NCI-H128 (cell line): ENCODE data around the gene PEX5L.
"Not testable (repeated sequence)": the region's sequence is repeated elsewhere in the genome, so short reads cannot be mapped to it uniquely, and the experiment has no call there.

Source experiments
- DNase-seq: peaks from one replicate; lab custom pipeline; 2025; ENCODE audit not compliant: unreplicated experiment; lab: John Stamatoyannopoulos, UW

PEX5L gene

DNA sequence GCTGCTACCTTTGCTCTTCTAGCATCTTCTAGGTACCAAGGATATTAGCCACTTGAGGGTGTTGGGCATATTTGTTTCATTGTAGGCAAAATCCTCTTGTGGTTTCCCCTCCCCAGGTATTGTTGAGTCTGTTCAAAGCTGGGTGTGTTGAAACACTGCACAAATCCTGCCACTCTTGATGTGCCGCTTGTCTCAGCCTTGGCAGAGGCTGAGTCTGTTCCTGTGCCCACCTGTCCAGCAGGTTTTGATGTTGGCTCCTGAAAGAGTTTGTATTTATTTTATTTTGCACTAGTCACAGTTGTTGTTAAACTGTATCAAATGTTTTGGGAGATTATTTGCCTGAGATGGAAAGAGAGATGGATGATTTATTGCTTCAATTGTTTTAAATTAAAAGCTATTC lies 247.7 kb downstream of the PEX5L start:
- DNase-seq: no peak

DNA sequence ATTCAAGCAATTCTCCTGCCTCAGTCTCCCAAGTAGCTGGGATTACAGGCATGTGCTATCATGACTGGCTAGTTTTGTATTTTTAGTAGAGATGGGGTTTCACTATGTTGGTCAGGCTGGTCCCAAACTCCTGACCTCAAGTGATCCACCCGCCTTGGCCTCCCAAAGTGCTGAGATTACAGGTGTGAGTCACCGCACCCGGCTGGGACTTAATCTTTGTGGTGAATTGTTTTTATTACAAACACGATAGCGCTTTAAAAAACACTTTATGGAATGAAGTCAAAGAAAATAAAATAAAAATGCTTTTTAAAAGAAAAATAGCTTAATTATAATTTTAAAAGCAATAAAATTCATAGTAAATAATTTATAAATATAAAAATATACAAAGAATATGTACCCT lies 253.9 kb downstream of the PEX5L start:
- DNase-seq: not testable (repeated sequence)

DNA sequence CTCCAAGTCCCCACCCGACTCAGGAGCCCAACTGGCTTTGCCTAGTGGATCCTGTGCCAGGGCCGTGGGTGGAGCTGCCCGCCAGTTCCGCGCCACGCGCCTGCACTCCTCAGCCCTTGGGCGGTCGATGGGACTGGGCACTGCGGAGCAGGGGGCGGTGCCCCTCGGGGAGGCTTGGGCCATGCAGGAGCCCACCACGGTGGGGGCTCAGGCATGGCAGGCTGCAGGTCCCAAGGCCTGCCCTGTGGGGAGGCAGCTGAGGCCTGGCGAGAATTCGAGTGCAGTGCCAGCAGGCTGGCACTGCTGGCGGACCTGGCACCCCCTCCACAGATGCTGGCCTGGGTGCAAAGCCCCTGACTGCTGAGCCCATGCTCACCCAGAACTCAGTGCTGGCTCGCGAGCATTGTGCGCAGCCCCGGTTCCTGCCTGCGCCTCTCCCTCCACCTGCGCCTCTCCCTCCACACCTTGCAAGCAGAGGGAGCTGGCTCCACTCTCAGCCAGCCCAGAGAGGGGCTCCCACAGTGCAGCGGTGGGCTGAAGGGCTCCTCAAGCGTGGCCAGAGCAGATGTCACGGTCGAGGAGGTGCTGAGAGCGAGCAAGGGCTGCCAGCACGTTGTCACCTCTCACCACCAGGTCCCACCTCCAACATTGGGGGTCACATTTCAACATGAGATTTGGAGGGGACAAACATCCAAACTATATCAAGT lies 261.2 kb downstream of the PEX5L start:
- no peak for DNase-seq

DNA sequence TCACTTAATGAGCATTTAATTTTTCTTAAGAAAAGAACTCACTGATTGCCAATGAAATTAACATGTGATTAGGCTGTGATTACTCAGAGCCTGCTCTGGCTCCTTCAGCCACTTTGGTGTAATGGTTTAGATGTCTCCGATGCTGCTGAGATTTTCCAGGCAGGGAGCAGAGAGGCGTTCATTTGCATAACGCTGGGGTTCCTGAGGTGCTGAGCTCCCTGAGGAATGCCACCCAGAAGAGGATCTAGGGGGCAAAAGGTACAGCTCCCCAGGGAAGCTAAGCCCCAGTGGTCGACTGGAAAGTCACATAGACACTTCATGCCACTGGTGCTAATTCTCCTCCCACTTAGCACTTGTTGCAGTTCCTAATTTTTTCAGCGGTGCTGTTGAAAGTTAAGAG lies 264.4 kb downstream of the PEX5L start:
- no peak for DNase-seq

DNA sequence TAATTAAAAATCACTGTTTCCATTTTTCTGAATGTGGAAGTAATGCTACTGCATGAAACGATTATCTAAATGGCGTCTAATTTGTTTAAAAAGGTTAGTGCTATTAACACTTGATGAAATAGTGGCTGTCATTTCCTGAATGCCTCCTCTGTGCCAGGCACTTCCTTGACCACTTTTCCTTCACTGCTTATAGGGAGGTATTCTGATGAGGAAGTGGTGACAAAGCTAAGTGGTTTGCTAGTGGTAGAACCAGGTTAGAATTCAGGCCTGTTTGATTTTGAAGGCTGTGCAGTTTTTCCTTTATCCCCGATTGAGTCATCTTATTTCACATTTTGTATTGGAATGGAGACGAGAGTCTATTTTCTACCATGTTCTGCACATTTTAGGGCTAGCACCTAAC lies 264.9 kb downstream of the PEX5L start:
- DNase-seq: no peak

DNA sequence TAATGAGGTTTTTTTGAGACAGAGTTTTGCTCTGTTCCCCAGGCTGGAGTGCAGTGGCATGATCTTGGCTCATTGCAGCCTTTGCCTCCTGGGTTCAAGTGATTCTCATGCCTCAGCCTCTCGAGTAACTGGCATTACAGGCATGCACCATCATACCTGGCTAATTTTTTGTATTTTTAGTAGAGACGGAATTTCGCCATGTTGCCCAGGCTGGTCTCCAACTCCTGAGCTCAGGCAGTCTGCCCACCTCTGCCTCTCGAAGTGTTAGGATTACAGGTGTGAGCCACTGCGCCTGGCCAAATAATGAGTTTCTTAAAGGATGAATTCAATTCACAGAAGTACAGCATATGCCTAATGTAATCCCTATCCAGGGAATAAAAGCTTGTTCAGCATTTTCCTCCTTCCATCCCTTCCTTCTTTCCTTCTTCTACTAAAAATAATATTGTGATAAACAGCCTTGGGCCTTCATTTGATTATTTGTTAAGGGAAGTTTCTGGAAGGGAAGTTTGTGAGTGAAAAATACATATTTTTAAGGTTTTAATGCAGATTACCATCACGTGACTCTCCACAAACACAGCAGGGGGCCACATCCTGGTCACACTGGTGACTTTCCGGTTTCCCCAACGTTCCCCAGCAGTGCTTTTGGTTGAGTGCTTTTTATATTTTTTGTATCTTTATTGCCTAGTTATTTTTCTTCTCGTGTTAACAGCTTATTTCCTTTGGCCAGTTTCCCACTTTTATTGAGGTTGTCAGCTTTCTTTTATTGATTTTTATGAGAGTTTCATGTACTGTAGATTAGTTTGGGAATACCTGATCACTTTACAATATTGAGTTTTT lies 267.1 kb downstream of the PEX5L start:
- no peak for DNase-seq

DNA sequence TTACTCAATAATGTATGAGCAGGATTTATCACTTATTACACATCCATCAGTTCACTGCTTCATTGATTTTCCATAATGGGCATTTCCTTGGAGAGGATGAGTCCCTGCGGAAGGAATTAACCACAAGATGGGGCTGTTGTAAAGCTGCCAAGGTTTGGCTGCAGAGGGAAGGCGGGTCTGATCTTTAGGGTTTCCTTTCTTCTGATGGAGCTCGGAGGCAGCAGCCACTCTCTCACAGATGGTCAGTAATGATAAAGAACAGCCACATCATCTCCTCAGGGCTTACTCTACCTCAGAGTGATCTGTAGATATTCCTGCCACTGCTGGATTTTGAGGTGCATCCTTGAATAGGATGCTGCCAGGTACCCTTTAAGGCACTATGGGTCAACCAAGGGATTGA lies 268.7 kb downstream of the PEX5L start:
- peak; percentile 33 for DNase-seq

DNA sequence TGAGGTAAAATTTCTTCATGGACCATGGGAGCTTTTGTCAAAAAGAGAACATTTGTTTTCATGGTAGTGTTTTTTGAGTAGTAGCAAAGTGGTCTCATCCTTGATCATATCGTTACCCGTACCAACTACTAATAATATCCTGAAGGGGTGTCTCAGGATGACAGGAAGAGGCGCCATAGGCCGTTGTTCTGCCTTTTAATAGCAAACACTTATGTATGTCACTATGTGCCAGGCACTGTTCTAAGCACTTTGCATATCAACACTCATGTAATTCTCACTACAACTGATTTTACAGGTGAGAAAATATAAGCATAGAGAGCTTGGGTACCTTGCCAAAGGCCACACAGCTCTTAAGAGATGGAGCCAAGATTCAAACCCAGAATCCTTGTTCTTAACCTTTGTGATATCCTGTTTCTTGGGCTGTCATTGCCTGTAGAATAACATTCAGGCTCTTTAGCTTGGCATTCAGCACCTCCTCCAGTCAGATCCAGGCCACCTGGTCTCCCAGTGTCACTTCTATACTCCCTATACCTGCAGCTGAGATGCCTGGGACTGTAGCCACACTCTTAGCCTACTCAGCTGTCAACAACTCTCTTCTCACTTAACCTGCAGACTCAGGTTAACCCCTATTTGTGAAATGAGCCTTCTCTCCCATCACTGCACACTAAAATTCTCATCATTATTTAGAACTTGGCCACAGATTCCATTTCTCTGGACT lies 270.2 kb downstream of the PEX5L start:
- no peak for DNase-seq

DNA sequence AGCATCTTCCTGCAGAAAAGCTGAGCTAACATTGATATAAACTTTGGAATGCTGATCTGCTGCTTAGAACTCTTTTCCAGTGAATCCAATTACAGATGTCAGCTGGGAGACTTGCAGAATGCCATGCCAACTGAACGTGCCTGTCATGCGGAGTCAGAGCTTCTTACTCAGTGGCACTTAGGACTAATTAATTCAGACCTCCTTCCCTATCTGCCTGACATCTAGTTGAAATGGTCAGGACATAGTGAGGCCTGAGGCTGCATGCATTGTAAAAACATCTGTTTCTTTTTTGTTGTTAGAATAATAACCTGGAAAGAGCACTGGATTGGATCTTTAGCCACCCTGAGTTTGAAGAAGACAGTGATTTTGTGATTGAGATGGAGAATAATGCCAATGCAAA lies 271.3 kb downstream of the PEX5L start:
- DNase-seq: no peak

DNA sequence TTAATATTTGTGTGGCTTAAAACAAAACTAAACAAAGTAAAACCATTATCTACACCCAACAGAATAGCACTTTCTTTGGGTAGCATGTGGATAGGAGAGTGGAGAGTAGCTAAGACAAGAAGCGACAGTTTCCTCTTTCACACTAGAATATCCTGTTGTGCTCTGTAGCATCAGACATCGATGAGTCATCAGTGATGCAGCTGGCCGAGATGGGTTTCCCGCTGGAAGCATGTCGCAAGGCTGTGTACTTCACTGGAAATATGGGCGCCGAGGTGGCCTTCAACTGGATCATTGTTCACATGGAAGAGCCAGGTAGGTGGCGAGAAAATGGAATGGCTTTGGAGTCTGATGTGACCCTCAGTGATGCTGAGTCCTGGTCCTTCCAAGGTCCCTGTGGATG lies 275.8 kb downstream of the PEX5L start:
- DNase-seq: no peak

DNA sequence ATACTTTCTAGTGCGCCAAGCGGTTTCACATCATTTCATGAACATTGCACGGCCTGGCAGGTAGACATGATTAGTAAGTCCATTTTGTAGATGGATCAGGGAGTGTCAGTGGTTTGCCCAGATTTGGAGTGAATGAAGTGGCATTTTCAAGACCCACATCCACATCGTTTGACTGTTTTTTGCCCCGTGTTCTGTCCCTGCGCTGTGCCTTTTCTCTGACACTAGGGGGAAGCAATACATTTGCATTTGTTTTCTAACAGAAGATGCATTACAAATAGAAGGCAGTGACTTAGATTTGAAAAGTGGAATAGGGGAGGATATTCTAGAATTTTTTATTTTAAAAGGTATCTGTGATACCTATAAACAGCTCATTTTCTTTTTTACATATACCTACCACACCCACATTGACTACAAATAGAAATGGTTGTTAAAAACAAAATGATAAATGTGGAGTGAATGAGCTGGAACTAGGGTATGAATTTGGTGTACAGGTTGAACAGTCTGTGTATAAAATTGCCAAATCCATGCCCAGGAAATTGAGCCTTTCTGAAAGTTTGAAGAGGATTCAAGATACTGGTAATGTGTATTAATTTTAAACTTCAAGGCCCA lies 285.9 kb downstream of the PEX5L start:
- no peak for DNase-seq

DNA sequence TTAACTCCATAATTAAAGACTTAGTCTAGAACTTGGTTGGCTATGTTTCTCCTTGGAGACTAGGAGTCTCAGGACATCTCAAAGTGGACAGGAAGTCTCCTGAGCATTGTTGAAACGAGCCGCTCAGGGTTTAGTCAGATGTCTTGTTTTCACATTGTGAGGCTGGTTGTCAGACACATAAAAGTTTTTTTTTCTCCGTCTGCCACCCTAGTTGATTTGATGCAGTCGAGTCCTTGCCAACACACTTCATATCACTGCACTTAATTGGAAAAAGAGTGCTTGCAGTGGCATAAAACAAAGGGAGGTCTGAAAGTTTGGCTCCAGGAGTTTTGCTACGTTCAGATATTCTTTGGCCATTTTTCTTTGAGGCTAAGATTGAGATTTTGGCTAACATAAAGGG lies 291.0 kb downstream of the PEX5L start:
- DNase-seq: no peak

DNA sequence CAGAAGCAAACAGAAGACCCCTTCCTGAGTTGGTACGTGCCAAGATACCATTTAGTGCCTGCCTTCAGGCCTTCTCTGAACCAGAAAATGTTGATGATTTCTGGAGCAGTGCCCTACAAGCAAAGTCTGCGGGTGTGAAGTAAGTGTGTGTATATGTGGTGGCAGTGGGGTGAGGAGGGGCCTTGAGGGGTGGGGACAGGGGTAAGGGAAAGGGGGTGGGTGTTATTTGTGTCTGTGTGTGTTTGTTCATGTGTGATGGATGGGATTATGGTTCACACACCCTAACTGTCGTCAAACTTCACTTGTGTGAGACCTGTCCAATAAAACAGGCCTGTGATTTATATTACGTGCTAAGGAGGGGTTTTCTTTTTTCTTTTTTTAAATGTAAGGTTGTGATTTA lies 291.7 kb downstream of the PEX5L start:
- DNase-seq: no peak
